ENCODE results near the gene BMP6.

Gene BMP6

GRCh38 chr6:7794509-7794908 lies 68.6 kb downstream of the BMP6 start:
- Histone ChIP-seq H3K9ac (ENCODE audit: low read depth, low read length) (no peak overlapping the region), H3K9me3 (ENCODE audit: insufficient read depth, low read depth, low read length) (no peaks in the 10 kb centered on the region), H3K4me3 (ENCODE audit: low read length) (no peak overlapping the region), H3K36me3 (ENCODE audit: insufficient read depth, low read length) (no peaks in the 10 kb centered on the region), H3K27ac (ENCODE audit: low read depth, low read length) (no peak overlapping the region), H3K27me3 (ENCODE audit: insufficient read depth, low read length) (no peaks in the 10 kb centered on the region), H3K4me1 (ENCODE audit: insufficient read depth, low read length) (no peaks in the 10 kb centered on the region)
- WGBS = 90% methylated on average over 2 of the region's 2 CpGs

- no peak overlapping the region for H3K4me3 ChIP-seq (ENCODE audit: low read length)
- no peaks in the 10 kb centered on the region for H3K36me3 ChIP-seq (ENCODE audit: insufficient read depth, low read length)
- no peaks in the 10 kb centered on the region for H3K4me1 ChIP-seq (ENCODE audit: insufficient read depth, low read length)
- H3K27me3 ChIP-seq (ENCODE audit: insufficient read depth, low read length) = no peaks in the 10 kb centered on the region
- H3K9ac ChIP-seq (ENCODE audit: low read depth, low read length) = no peak overlapping the region
- H3K27ac ChIP-seq (ENCODE audit: low read depth, low read length) = no peak overlapping the region
- no peaks in the 10 kb centered on the region for H3K9me3 ChIP-seq (ENCODE audit: insufficient read depth, low read depth, low read length)
- no CpG with 5 or more reads among the region's 2 CpGs for WGBS
Observed at GRCh38 chr6:7797386-7797785, 71.5 kb downstream of the BMP6 start.

- Histone ChIP-seq H3K4me3 (ENCODE audit: low read length) (no peak overlapping the region), H3K36me3 (ENCODE audit: insufficient read depth, low read length) (no peaks in the 10 kb centered on the region), H3K9me3 (ENCODE audit: insufficient read depth, low read depth, low read length) (no peaks in the 10 kb centered on the region), H3K27ac (ENCODE audit: low read depth, low read length) (no peak overlapping the region), H3K4me1 (ENCODE audit: insufficient read depth, low read length) (no peaks in the 10 kb centered on the region), H3K27me3 (ENCODE audit: insufficient read depth, low read length) (no peaks in the 10 kb centered on the region), H3K9ac (ENCODE audit: low read depth, low read length) (no peak overlapping the region)
- WGBS = 97% methylated on average over 6 of the region's 6 CpGs
Observed at GRCh38 chr6:7798751-7799150, 72.9 kb downstream of the BMP6 start.

GRCh38 chr6:7802662-7803061 lies 76.8 kb downstream of the BMP6 start:
- Histone ChIP-seq H3K27ac (ENCODE audit: low read depth, low read length) (no peak overlapping the region), H3K4me1 (ENCODE audit: insufficient read depth, low read length) (peaks cover 11% of the 10 kb centered on the region; the same call in 1 of the 2 replicates), H3K9ac (ENCODE audit: low read depth, low read length) (no peak overlapping the region), H3K27me3 (ENCODE audit: insufficient read depth, low read length) (no peaks in the 10 kb centered on the region), H3K4me3 (ENCODE audit: low read length) (no peak overlapping the region), H3K36me3 (ENCODE audit: insufficient read depth, low read length) (no peaks in the 10 kb centered on the region), H3K9me3 (ENCODE audit: insufficient read depth, low read depth, low read length) (no peaks in the 10 kb centered on the region)
- WGBS = 98% methylated on average over 3 of the region's 3 CpGs

- H3K9ac ChIP-seq (ENCODE audit: low read depth, low read length) = no peak overlapping the region
- no peak overlapping the region for H3K4me3 ChIP-seq (ENCODE audit: low read length)
- no peak overlapping the region for H3K27ac ChIP-seq (ENCODE audit: low read depth, low read length)
- H3K36me3 ChIP-seq (ENCODE audit: insufficient read depth, low read length) = no peaks in the 10 kb centered on the region
- WGBS = 95% methylated on average over 3 of the region's 3 CpGs
- peaks cover 11% of the 10 kb centered on the region; the same call in 1 of the 2 replicates for H3K4me1 ChIP-seq (ENCODE audit: insufficient read depth, low read length)
- no peaks in the 10 kb centered on the region for H3K27me3 ChIP-seq (ENCODE audit: insufficient read depth, low read length)
- H3K9me3 ChIP-seq (ENCODE audit: insufficient read depth, low read depth, low read length) = no peaks in the 10 kb centered on the region
Observed at GRCh38 chr6:7803214-7803613, 77.3 kb downstream of the BMP6 start.

- Histone ChIP-seq H3K4me3 (ENCODE audit: low read length) (no peak overlapping the region), H3K9me3 (ENCODE audit: insufficient read depth, low read depth, low read length) (no peaks in the 10 kb centered on the region), H3K9ac (ENCODE audit: low read depth, low read length) (no peak overlapping the region), H3K27ac (ENCODE audit: low read depth, low read length) (no peak overlapping the region), H3K27me3 (ENCODE audit: insufficient read depth, low read length) (no peaks in the 10 kb centered on the region), H3K4me1 (ENCODE audit: insufficient read depth, low read length) (peaks cover 11% of the 10 kb centered on the region; the same call in 1 of the 2 replicates), H3K36me3 (ENCODE audit: insufficient read depth, low read length) (no peaks in the 10 kb centered on the region)
- 89% methylated on average over 11 of the region's 11 CpGs for WGBS
Observed at GRCh38 chr6:7805078-7805849, 79.4 kb downstream of the BMP6 start.

GRCh38 chr6:7805850-7806214 lies 79.9 kb downstream of the BMP6 start:
- H3K4me3 ChIP-seq (ENCODE audit: low read length) = no peak overlapping the region
- H3K9me3 ChIP-seq (ENCODE audit: insufficient read depth, low read depth, low read length) = no peaks in the 10 kb centered on the region
- H3K9ac ChIP-seq (ENCODE audit: low read depth, low read length) = no peak overlapping the region
- 74% methylated on average over 6 of the region's 6 CpGs for WGBS
- H3K4me1 ChIP-seq (ENCODE audit: insufficient read depth, low read length) = peaks cover 11% of the 10 kb centered on the region; the same call in 1 of the 2 replicates
- H3K36me3 ChIP-seq (ENCODE audit: insufficient read depth, low read length) = no peaks in the 10 kb centered on the region
- no peak overlapping the region for H3K27ac ChIP-seq (ENCODE audit: low read depth, low read length)
- H3K27me3 ChIP-seq (ENCODE audit: insufficient read depth, low read length) = no peaks in the 10 kb centered on the region

- no peak overlapping the region for H3K9ac ChIP-seq (ENCODE audit: low read depth, low read length)
- peaks cover 11% of the 10 kb centered on the region; the same call in 1 of the 2 replicates for H3K4me1 ChIP-seq (ENCODE audit: insufficient read depth, low read length)
- WGBS = 94% methylated on average over 1 of the region's 1 CpG
- no peak overlapping the region for H3K27ac ChIP-seq (ENCODE audit: low read depth, low read length)
- H3K4me3 ChIP-seq (ENCODE audit: low read length) = no peak overlapping the region
- no peaks in the 10 kb centered on the region for H3K27me3 ChIP-seq (ENCODE audit: insufficient read depth, low read length)
- H3K36me3 ChIP-seq (ENCODE audit: insufficient read depth, low read length) = no peaks in the 10 kb centered on the region
- H3K9me3 ChIP-seq (ENCODE audit: insufficient read depth, low read depth, low read length) = no peaks in the 10 kb centered on the region
Observed at GRCh38 chr6:7806711-7807110, 80.8 kb downstream of the BMP6 start.

GRCh38 chr6:7809346-7809745 lies 83.4 kb downstream of the BMP6 start:
- no peak overlapping the region for H3K4me3 ChIP-seq (ENCODE audit: low read length)
- H3K27ac ChIP-seq (ENCODE audit: low read depth, low read length) = no peak overlapping the region
- no peaks in the 10 kb centered on the region for H3K36me3 ChIP-seq (ENCODE audit: insufficient read depth, low read length)
- peaks cover 11% of the 10 kb centered on the region; the same call in 1 of the 2 replicates for H3K4me1 ChIP-seq (ENCODE audit: insufficient read depth, low read length)
- no peak overlapping the region for H3K9ac ChIP-seq (ENCODE audit: low read depth, low read length)
- no peaks in the 10 kb centered on the region for H3K27me3 ChIP-seq (ENCODE audit: insufficient read depth, low read length)
- 96% methylated on average over 7 of the region's 7 CpGs for WGBS
- H3K9me3 ChIP-seq (ENCODE audit: insufficient read depth, low read depth, low read length) = no peaks in the 10 kb centered on the region

GRCh38 chr6:7811441-7811840 lies 85.5 kb downstream of the BMP6 start:
- H3K9me3 ChIP-seq (ENCODE audit: insufficient read depth, low read depth, low read length) = no peaks in the 10 kb centered on the region
- no peaks in the 10 kb centered on the region for H3K36me3 ChIP-seq (ENCODE audit: insufficient read depth, low read length)
- H3K4me1 ChIP-seq (ENCODE audit: insufficient read depth, low read length) = no peaks in the 10 kb centered on the region
- H3K27me3 ChIP-seq (ENCODE audit: insufficient read depth, low read length) = no peaks in the 10 kb centered on the region
- no peak overlapping the region for H3K9ac ChIP-seq (ENCODE audit: low read depth, low read length)
- WGBS = 88% methylated on average over 9 of the region's 9 CpGs
- no peak overlapping the region for H3K4me3 ChIP-seq (ENCODE audit: low read length)
- no peak overlapping the region for H3K27ac ChIP-seq (ENCODE audit: low read depth, low read length)

- H3K9me3 ChIP-seq (ENCODE audit: insufficient read depth, low read depth, low read length) = no peaks in the 10 kb centered on the region
- no peaks in the 10 kb centered on the region for H3K27me3 ChIP-seq (ENCODE audit: insufficient read depth, low read length)
- H3K36me3 ChIP-seq (ENCODE audit: insufficient read depth, low read length) = no peaks in the 10 kb centered on the region
- H3K4me1 ChIP-seq (ENCODE audit: insufficient read depth, low read length) = no peaks in the 10 kb centered on the region
- no peak overlapping the region for H3K27ac ChIP-seq (ENCODE audit: low read depth, low read length)
- no peak overlapping the region for H3K4me3 ChIP-seq (ENCODE audit: low read length)
- 93% methylated on average over 2 of the region's 2 CpGs for WGBS
- H3K9ac ChIP-seq (ENCODE audit: low read depth, low read length) = no peak overlapping the region
Observed at GRCh38 chr6:7812623-7813022, 86.7 kb downstream of the BMP6 start.

- Histone ChIP-seq H3K4me3 (ENCODE audit: low read length) (no peak overlapping the region), H3K27ac (ENCODE audit: low read depth, low read length) (no peak overlapping the region), H3K9ac (ENCODE audit: low read depth, low read length) (no peak overlapping the region), H3K27me3 (ENCODE audit: insufficient read depth, low read length) (no peaks in the 10 kb centered on the region), H3K36me3 (ENCODE audit: insufficient read depth, low read length) (no peaks in the 10 kb centered on the region), H3K9me3 (ENCODE audit: insufficient read depth, low read depth, low read length) (no peaks in the 10 kb centered on the region), H3K4me1 (ENCODE audit: insufficient read depth, low read length) (no peaks in the 10 kb centered on the region)
- 100% methylated on average over 1 of the region's 1 CpG for WGBS
Observed at GRCh38 chr6:7813193-7813592, 87.3 kb downstream of the BMP6 start.

Measured in HUES64 (cell line).